Glomerular endothelial cell (primary cell): ENCODE data around the gene ILF2. TPM values are rescaled to one million over a fixed set of nuclear protein-coding genes. Genes with fewer than 3 reads are reported as not detected.
"Not testable (repeated sequence)": the region's sequence is repeated elsewhere in the genome, so short reads cannot be mapped to it uniquely, and the experiment has no call there.

Experiments
- DNase-seq: peaks from one replicate; pipeline ENCODE4 v3.0.0-alpha.2; 2011; ENCODE audit warnings: low read depth, low spot score; ENCODE audit errors: extremely low read depth
- total RNA-seq: library from RNA; depleted of rRNA; stranded (reverse); fragments of >200 nt; gene quantifications from 2 replicates; pipeline ENCODE4 v1.2.3, GENCODE V29; 2015

The ILF2 gene
- total RNA-seq, result 179 and 241 TPM in 2 replicates

DNA sequence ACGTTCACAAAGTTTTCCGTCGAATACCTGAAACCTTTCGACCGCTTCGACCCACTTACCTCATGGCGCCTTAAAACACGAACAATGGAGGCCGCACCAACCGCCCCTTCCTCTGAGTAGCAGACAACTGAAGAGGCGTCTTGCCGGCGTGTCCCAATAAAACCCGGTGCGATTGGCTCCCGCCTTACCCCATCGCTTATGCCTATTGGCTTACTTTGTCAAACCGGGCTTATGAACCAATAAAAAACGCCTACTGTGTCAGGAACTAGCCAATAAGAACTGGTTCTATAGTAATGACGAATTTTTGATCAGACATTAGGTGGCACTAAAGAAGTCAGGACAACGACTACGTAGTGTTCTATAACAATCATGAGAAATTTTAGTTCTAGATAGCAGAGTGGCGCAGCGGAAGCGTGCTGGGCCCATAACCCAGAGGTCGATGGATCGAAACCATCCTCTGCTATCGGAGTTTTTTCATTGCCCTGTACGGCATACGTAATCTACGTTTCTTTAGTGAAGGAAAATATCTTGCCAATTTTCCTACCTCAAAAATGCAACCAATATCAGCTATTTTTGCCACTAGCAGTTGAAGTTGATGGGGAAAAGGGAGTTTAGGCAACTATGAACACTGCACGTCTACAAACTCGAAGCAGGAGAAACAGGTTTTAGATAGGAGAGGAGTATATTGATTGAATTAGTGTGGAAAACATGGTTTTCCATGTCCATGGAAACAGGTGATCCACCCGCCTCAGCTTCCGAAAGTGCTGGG lies at the start of gene ILF2:
Gene ILF2, minus strand, starts transcription at position 135 of the 769 bp plus-strand sequence. Its CDS starts 71 bp downstream, at position 64.
- peak; percentile 100 for DNase-seq

DNA sequence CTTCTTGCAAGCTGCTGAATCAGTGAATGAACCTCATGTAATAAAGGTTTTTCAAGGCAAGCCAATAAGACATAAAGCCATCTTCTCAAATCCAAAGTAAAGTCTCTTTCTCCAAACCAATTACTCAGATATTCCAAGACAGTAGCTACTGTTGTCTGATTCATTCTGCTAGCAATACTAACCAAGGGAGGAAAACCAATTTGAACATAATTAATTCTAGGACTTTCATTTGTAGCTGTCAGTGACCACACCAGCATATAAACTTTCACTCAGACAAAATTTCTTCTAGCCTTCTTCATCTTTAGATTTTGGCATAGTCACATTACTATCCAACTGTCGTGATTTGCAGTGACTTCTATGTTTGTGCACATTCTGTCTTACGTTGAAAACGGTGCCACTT lies 46.5 kb upstream of the ILF2 start:
- no peak for DNase-seq

GRCh38 chr1:153716211-153716610 lies 45.4 kb upstream of the ILF2 start:
- DNase-seq, result not testable (repeated sequence)

GRCh38 chr1:153711026-153711425 lies 40.2 kb upstream of the ILF2 start:
- no peak for DNase-seq

- DNase-seq, result no peak
Measured at GRCh38 chr1:153705484-153705883, 34.7 kb upstream of the ILF2 start.

GRCh38 chr1:153699768-153700167 lies 29.0 kb upstream of the ILF2 start:
- DNase-seq, result no peak

DNA sequence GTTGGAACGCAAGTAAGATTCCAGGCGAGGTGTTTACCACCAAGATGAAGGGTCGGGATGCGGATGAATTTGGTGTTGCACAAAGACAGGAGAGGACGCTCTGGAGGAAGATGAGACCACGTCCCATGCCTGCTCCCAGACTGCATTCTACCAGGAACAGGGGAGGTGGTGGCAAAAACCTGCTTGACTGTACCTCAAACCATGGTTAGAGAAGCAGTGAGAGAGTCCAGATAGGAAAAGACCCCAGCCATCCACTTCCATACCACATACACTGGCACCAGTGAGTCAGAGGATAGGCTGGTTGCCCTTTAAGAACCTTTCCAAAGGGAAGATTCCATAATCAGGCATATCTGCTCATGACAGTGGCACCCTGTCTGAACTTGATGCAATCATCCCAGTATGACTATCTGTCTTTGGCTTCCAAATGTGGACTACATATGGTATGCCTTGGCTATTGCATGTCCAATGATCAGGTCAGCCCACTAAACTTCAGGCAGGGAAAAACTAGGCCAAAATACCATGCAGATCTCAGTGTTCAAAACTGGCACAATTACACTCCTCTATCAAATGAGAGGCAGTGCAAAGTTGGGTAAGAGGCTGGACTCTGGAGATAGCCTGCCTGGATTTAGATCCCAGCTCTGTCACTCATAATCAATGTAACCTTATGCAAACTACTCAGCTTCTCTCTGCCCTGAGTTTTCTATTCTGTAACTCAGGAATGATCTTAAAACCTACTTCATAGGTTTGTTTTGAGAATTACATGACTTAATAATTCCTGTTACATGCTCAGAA lies 28.3 kb upstream of the ILF2 start:
- DNase-seq, result no peak

DNA sequence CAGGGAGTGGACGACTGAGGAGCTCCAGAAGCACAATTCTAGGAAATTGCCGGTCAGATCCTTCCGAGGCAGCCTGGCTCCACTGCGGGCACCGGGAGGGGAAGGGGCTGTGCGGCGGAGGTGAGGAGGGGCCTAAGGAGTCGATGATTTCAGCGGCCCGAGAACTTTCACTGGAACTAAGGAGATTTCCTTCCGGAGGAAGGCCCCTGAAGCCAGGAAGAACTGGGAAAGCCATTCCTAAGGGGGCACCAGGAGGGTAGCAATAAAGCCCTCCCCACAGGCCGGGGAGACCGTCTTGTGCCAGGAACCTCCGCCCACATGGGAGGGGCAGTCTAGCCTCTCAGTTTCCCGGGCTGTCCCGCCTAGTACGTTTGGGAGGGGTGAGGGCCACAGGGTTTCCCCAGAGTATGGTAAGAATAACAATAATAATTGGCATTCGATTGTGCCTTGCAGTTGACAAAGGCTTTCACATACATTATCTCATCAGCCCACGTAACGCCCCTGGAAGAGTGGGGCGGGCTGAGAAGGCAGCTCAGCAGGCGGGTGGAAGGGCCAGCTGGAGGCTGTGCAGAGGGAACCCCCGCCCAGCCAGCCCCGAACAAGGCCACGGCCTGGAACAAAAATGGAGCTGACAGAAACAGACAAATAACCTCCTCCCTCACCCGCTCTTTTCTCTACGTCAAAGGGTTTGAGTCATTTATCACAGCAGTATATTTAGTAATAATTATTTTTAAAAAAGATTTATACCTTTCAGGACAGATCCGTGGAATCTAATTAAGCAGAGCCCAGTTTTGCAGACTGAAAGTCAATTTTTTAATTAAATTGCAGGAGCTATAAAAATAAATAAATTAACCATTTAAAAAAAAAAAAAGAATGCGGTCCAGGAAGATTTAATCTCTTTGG lies 27.5 kb upstream of the ILF2 start:
- peak; percentile 67 for DNase-seq

- DNase-seq, result no peak
Measured at GRCh38 chr1:153697191-153698019, 26.6 kb upstream of the ILF2 start.

GRCh38 chr1:153696741-153697140 lies 25.9 kb upstream of the ILF2 start:
- DNase-seq, result no peak

GRCh38 chr1:153693466-153693865 lies 22.7 kb upstream of the ILF2 start:
- DNase-seq, result no peak

- DNase-seq, result no peak
Measured at GRCh38 chr1:153688736-153689328, 18.0 kb upstream of the ILF2 start.

- no peak for DNase-seq
Measured at GRCh38 chr1:153688276-153688675, 17.5 kb upstream of the ILF2 start.

DNA sequence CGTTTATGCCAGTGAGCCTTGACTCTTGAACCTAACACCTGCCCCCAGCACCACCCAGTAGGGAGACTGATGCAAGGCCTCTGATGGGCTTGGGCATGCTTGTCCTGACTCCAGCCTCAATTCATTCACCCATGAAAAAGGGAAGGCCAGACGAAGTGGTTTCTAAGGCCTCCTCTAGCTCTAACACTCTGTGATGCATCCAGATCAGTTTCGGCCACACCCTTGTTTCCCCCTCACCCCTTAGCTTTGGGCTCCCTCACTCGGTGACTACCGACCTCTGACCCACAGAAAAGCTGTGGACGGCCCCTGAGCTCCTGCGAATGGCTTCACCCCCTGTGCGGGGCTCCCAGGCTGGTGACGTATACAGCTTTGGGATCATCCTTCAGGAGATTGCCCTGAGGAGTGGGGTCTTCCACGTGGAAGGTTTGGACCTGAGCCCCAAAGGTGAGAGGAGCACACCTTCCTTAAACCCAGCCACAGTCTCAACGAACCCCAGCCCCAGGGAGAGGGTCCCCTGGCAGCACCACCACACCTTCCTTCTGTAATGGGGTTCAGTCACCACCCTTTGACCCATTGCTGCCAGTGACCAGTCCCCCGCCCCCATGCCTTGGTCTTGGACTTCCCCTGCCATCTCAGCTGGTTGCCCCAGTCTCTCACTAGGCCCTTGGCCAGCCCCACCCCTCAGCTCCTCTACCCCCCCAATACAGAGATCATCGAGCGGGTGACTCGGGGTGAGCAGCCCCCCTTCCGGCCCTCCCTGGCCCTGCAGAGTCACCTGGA lies 16.7 kb upstream of the ILF2 start:
- DNase-seq, result no peak

DNA sequence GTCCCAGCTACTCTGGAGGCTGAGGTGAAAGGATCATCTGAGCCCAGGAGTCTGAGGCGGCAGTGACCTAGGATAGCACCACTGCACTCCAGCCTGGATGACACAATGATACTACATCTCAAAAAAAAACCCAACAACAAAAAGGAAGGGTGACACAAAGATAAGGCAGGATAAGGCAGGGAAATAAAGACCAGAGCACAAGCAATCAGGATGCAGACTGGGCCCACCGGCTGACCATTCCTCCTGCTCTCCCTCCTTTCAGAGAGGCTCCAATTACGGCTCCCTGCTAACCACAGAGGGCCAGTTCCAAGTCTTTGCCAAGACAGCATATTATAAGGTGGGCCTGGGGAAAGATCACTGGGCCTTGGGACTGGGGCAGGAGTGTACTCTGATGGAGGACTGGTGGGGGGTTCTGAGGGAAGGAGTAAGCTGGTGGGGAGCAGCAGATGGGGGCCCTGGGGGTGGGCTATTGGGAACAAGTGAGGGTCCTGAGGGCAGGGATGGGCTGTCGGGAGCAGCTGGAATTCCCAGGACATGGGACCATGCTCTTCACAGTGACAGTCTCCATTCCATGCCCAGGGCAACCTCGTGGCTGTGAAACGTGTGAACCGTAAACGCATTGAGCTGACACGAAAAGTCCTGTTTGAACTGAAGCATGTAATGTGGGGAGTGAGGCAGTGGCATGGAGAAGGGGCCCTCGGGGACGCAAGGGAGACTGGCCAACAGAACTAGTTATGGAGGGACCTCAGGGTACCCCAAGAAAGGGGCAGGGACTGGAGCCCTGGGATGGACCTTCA lies 14.9 kb upstream of the ILF2 start:
- no peak for DNase-seq

- no peak for DNase-seq
Measured at GRCh38 chr1:153684892-153685291, 14.1 kb upstream of the ILF2 start.

DNA sequence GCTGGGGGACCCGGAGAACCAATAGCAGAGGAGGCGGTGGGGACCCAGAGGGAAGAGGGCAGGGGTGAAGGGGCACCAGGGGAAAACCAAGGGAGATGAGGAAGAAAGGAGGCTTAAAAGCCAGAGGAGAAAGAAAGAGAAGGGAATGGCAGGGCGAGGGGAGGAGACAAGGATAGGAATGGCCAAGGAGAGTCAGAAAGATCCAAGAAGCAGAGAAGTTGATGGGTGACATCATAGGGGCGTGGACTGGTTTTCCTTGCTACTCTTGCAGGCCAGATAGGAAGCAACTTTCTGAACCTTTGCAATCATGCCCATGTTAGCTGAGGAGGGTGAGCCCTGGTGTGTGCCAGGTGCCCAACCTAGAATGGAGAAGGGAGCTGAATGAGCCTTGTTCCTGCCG lies 13.1 kb upstream of the ILF2 start:
- no peak for DNase-seq

GRCh38 chr1:153682730-153683129 lies 11.9 kb upstream of the ILF2 start:
- DNase-seq, result no peak
